ENCODE results near the gene PCDH8. TPM values are rescaled to one million over a fixed set of nuclear protein-coding genes. Genes with fewer than 3 reads are reported as not detected.

Gene PCDH8
- total and polyA plus RNA-seq, 2 of the 4 experiments (the other 2 are of a cell fraction) = not detected

GRCh38 chr13:52891706-52892105 lies 43.3 kb upstream of the PCDH8 start:
- no CpG with 5 or more reads among the region's 5 CpGs for WGBS, 2 experiments (ENCODE audit: extremely low coverage in 2 of 2, insufficient read length in 1 of 2)
- H2BK15ac ChIP-seq (ENCODE audit: low read depth, low read length) = no peak overlapping the region
- no peak overlapping the region for H3K27ac ChIP-seq (ENCODE audit: insufficient read depth, low read length)
- dilution Hi-C loops (cut with HindIII; ENCODE audit: low sequenced_read_pairs, unreplicated experiment) = no loop called here
- H2BK5ac ChIP-seq (ENCODE audit: low read depth, low read length, poor library complexity, severe bottlenecking) = no peak overlapping the region
- H3K36me3 ChIP-seq (ENCODE audit: control insufficient read depth, insufficient read depth, low read length) = no peaks in the 10 kb centered on the region
- no peak overlapping the region for H3K4me2 ChIP-seq (ENCODE audit: low read depth, low read length)
- H3K23ac ChIP-seq (ENCODE audit: low read depth, low read length) = no peak overlapping the region
- no peak for DNase-seq
- H4K8ac ChIP-seq (ENCODE audit: low read depth in 2 of 2, low read length in 2 of 2) = no peak overlapping the region
- no peaks in the 10 kb centered on the region for H3K9me3 ChIP-seq (ENCODE audit: control insufficient read depth, insufficient read depth, low read length)
- H3K56ac ChIP-seq (ENCODE audit: extremely low read depth, insufficient read depth, low read length) = no peak overlapping the region
- POLR2A ChIA-PET (ENCODE audit: unreplicated experiment) = no interaction called here
- H3K14ac ChIP-seq (replicated peaks; ENCODE audit: low read depth, low read length) = no peak overlapping the region
- no peak overlapping the region for H2AK9ac ChIP-seq (replicated peaks; ENCODE audit: low read depth, low read length, poor library complexity)
- TF ChIP-seq CHD1 (IDR thresholded peaks at IDR 0.05; ENCODE audit: low read depth, low read length) = no peak
- TF ChIP-seq USF2 (IDR thresholded peaks at IDR 0.05; ENCODE audit: low read depth, low read length) = no peak
- no peak for TF ChIP-seq RAD21 (IDR thresholded peaks at IDR 0.05; ENCODE audit: low read length)
- no peak for TF ChIP-seq NFE2L2 (IDR thresholded peaks at IDR 0.05; ENCODE audit: low read depth, low read length)
- TF ChIP-seq SMC3 (IDR thresholded peaks at IDR 0.05; ENCODE audit: low read depth, low read length) = no peak
- no peak for TF ChIP-seq BHLHE40 (IDR thresholded peaks at IDR 0.05; ENCODE audit: low read depth, low read length)
- no peak for TF ChIP-seq MXI1 (IDR thresholded peaks at IDR 0.05; ENCODE audit: borderline replicate concordance, low read depth, low read length)
- TF ChIP-seq RCOR1 (IDR thresholded peaks at IDR 0.05; ENCODE audit: insufficient replicate concordance, low read length) = no peak
- no peak for TF ChIP-seq ELK1 (IDR thresholded peaks at IDR 0.05; ENCODE audit: borderline replicate concordance, low read depth, low read length)
- TF ChIP-seq RFX5 (IDR thresholded peaks at IDR 0.05; ENCODE audit: low read depth, low read length) = no peak
- no peak for TF ChIP-seq FOS (IDR thresholded peaks at IDR 0.05; ENCODE audit: low read depth, low read length)
- no peak for TF ChIP-seq MAZ (IDR thresholded peaks at IDR 0.05; ENCODE audit: borderline replicate concordance, low read depth, low read length)
- TF ChIP-seq CEBPB (IDR thresholded peaks at IDR 0.05; ENCODE audit: low read depth, low read length) = no peak
- TF ChIP-seq POLR2A (IDR thresholded peaks at IDR 0.05; ENCODE audit: low read depth, low read length) = no peak
- no peak for TF ChIP-seq CTCF (conservative IDR thresholded peaks at IDR 0.05; ENCODE audit: low read depth, low read length)
- no peak for TF ChIP-seq MAFK (IDR thresholded peaks at IDR 0.05; ENCODE audit: low read depth, low read length)
- H3K9me1 ChIP-seq (ENCODE audit: insufficient read depth, low read length) = no peaks in the 10 kb centered on the region
- H2BK120ac ChIP-seq (ENCODE audit: low read depth, low read length) = no peak overlapping the region
- no peaks in the 10 kb centered on the region for H3K79me1 ChIP-seq (ENCODE audit: low read depth in 1 of 2, low read length in 2 of 2)
- H2AK5ac ChIP-seq (ENCODE audit: low read depth, low read length) = no peak overlapping the region
- no peak overlapping the region for H3K9ac ChIP-seq (ENCODE audit: low read depth, low read length)
- H4K5ac ChIP-seq (ENCODE audit: low read depth, low read length) = no peak overlapping the region
- no peak for ATAC-seq (ENCODE audit: low read depth)
- H3K18ac ChIP-seq (ENCODE audit: low read depth, low read length) = no peak overlapping the region
- H3K27me3 ChIP-seq (ENCODE audit: control insufficient read depth, insufficient read depth, low read length) = no peaks in the 10 kb centered on the region
- no TSS peak for BruUV-seq (replicated peaks)
- in situ Hi-C loops (cut with MboI; ENCODE audit: low sequenced_read_pairs) = no loop called here
- intact Hi-C loops (cut with micrococcal nuclease) = no loop called here
- no peak overlapping the region for H3K4ac ChIP-seq (ENCODE audit: low read depth, low read length)
- H4K91ac ChIP-seq (ENCODE audit: insufficient read depth, low read depth, low read length) = no peak overlapping the region
- H4K20me1 ChIP-seq (ENCODE audit: insufficient read depth, low read length) = no peaks in the 10 kb centered on the region
- no peaks in the 10 kb centered on the region for H3K4me1 ChIP-seq (ENCODE audit: control insufficient read depth, insufficient read depth, low read length)
- H2AFZ ChIP-seq (replicated peaks; ENCODE audit: low read length, poor library complexity) = no peak overlapping the region
- H3K4me3 ChIP-seq (ENCODE audit: insufficient read depth, low read depth, low read length) = no peak overlapping the region
- H2BK20ac ChIP-seq (ENCODE audit: low read depth, low read length) = no peak overlapping the region
- CTCF ChIA-PET = no interaction called here
